Measurements from ENCODE around the gene SRXN1. TPM values are rescaled to one million over a fixed set of nuclear protein-coding genes. Genes with fewer than 3 reads are reported as not detected.

SRXN1 gene
- total RNA-seq, 4 donors from 2014 or later, result 73.4 to 158 (median 133) TPM

DNA sequence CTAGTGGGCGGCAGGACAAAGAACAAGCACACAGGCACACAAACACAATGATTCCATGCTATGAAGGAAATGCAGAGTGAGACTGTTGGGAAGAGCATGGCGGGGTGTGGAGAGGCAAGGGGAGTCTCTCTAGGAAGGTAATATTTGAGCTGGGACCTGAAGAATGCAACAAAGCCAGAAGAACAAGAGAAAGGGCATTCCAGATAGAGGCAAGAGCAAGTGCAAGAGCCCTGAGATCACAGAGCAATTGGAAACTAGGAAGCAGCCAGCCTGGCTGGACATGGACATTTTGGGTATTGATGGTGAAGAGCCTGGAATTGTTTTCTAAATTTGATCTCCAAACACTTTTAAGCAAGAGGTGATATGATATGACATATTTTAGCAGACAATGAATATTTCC lies 15.4 kb downstream of the SRXN1 start:
- intact Hi-C loops (cut with DNase I), result no loop called here
- DNase-seq, result no peak
- H3K9me3 ChIP-seq, result no peaks in the 10 kb centered on the region
- no peak overlapping the region for H3K4me3 ChIP-seq
- peaks cover 0 to 54% (median 0%) of the 10 kb centered on the region in 4 donors for H3K27me3 ChIP-seq
- H3K27ac ChIP-seq, result no peak overlapping the region
- no peaks in the 10 kb centered on the region for H3K36me3 ChIP-seq
- peaks cover 0 to 4% (median 0%) of the 10 kb centered on the region in 3 donors for H3K4me1 ChIP-seq
- TF ChIP-seq POLR2A (IDR thresholded peaks at IDR 0.05), result no peak
- TF ChIP-seq, protein P1, sequence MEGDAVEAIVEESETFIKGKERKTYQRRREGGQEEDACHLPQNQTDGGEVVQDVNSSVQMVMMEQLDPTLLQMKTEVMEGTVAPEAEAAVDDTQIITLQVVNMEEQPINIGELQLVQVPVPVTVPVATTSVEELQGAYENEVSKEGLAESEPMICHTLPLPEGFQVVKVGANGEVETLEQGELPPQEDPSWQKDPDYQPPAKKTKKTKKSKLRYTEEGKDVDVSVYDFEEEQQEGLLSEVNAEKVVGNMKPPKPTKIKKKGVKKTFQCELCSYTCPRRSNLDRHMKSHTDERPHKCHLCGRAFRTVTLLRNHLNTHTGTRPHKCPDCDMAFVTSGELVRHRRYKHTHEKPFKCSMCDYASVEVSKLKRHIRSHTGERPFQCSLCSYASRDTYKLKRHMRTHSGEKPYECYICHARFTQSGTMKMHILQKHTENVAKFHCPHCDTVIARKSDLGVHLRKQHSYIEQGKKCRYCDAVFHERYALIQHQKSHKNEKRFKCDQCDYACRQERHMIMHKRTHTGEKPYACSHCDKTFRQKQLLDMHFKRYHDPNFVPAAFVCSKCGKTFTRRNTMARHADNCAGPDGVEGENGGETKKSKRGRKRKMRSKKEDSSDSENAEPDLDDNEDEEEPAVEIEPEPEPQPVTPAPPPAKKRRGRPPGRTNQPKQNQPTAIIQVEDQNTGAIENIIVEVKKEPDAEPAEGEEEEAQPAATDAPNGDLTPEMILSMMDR (IDR thresholded peaks at IDR 0.05), result no peak
- 69 to 81% methylated on average over 1 to 2 of the region's 2 CpGs for WGBS, 2 donors

DNA sequence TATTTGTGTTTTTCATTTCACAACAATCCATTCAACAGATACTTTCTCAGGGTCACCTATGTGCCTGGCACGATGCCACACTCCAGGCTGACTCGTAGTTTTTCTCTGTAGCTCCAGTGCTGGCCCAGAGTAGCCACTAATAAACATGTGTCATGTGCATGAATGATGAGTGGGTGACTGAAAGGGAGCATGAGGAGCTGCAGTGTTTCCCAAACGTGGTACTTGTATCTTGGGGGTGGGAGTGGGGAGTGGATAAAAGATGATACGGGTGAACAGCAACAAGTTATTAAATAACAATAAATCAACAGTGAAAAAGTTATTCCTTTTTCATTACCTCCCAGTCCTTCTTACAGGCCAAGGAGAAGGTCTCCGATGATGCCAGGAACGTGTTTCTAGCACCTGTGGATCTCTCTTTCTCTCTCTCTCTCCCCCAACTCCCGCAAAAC lies 17.1 kb downstream of the SRXN1 start:
- Histone ChIP-seq H3K4me1 (no peaks in the 10 kb centered on the region), H3K27me3 (peaks cover 0 to 46% (median 0%) of the 10 kb centered on the region in 4 donors), H3K27ac (no peak overlapping the region), H3K4me3 (no peak overlapping the region), H3K9me3 (no peaks in the 10 kb centered on the region), H3K36me3 (no peaks in the 10 kb centered on the region)
- TF ChIP-seq POLR2A (IDR thresholded peaks at IDR 0.05), result no peak
- TF ChIP-seq, protein P1 (IDR thresholded peaks at IDR 0.05), result no peak
- intact Hi-C loops (cut with DNase I), result no loop called here
- DNase-seq, result no peak
- whole genome bisulfite sequencing, 2 donors, result 36 to 41% methylated on average over 7 of the region's 7 CpGs

DNA sequence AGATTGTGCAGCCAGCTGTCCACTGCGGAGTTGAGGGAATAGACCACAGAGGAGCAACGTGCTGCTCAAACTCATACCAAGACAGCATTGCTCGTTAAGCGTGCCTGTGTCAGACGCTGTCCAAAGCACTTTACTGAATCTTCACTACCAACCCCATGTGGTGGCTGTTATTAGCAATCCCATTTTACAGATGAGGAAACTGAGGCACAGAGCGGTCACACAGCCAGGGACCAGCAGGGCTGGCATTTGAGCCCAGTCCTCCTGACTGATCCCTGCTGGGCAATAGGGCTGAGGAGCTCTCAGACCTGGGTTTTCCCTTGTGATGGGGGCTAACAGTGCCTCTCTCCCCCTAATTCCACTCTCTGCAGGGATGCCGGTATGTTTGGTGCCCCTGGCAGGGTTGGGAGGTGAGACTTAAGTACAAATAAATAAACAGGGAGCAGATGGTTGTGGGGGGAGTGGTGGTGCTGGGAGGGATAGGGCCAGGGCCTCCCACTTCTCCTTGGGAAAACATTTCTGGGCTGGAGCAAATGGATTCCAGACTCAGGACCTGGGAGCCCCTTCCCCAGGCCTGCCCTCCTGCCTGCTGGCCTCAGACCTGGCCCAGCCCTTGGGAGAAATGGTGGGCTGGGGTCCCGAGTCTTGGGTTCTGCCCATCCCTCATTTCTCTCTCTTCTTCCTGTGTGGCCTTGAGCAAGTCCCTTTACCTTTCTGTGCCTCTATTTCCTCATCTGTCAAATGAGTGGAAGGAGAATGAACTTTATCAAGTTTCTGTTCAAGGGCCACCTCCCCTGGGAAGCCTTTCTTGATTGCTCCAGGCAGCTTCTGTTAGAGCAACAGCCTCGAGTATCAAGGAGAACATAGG lies 17.7 kb downstream of the SRXN1 start:
- no peak for TF ChIP-seq POLR2A (IDR thresholded peaks at IDR 0.05)
- TF ChIP-seq, protein P1 (IDR thresholded peaks at IDR 0.05), result no peak
- H3K27ac ChIP-seq, result no peak overlapping the region
- DNase-seq, result no peak
- no peaks in the 10 kb centered on the region for H3K36me3 ChIP-seq
- H3K4me3 ChIP-seq, result no peak overlapping the region
- H3K4me1 ChIP-seq, result no peaks in the 10 kb centered on the region
- WGBS, 2 donors, result 57 to 65% methylated on average over 3 to 9 of the region's 9 CpGs
- no peaks in the 10 kb centered on the region for H3K9me3 ChIP-seq
- peaks cover 0 to 47% (median 0%) of the 10 kb centered on the region in 4 donors for H3K27me3 ChIP-seq
- intact Hi-C loops (cut with DNase I), result no loop called here

DNA sequence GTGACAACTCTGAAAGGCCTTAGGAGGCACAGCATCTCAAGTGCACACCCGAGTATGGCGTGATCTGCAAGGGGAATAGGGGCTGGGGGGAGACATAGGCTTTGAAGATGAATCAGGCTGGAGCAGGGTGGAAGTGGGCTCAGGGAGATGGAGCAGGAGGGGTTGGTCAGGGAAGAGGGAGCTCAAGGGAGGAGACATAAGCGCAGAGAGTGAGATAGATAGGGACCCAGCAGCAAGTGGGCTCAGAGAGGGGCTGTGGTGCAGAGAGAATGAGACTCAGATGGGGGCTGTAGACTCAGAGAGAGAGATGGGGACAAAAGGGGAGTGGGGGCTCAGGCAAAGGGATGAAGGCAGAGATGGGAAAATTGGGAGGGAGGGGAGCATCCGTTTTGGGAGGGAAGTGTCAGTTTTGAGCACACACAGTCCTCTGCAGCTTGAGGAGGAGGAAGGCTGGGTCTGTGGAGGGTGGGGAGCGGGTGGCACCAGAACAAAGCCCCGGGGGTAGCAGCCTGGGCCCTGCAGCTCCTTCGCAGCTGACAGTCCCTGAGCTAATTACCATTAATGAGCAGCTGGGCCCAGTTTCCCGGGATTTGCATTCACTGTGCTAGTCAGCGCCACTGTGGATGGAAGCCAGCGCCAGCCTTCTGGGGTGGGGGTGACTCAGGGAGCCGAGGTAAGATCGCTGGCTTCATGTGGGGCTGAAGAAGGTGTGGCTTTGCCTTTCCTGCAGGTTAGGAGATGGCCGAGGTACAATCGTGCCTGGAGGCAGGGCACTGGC lies 18.7 kb downstream of the SRXN1 start:
- H3K36me3 ChIP-seq, result no peaks in the 10 kb centered on the region
- H3K27me3 ChIP-seq, result peaks cover 0 to 55% (median 0%) of the 10 kb centered on the region in 4 donors
- intact Hi-C loops (cut with DNase I), result no loop called here
- no peak overlapping the region for H3K27ac ChIP-seq
- no peak for DNase-seq
- H3K9me3 ChIP-seq, result no peaks in the 10 kb centered on the region
- no peak for TF ChIP-seq POLR2A (IDR thresholded peaks at IDR 0.05)
- TF ChIP-seq, protein P1 (IDR thresholded peaks at IDR 0.05), result no peak
- 57 to 63% methylated on average over 6 to 8 of the region's 14 CpGs for WGBS, 2 donors
- H3K4me3 ChIP-seq, result no peak overlapping the region
- no peaks in the 10 kb centered on the region for H3K4me1 ChIP-seq

DNA sequence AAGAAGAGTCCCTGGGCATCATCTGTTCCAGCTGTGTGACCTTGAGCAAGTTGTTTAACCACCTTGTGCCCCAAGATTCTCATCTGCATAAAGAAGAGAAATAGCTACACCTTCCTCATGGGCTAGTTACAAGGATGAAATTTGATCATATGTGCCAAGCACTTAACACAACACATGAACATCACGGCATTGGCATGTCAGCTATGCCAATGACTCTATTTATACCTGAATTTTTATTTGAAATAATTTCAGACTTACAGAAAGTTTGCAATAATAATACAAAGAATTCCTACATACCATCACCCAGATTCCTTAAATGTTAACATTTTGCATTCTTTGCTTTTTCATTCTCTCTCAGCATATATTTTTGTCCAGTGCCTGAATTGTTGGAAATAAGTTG lies 21.9 kb downstream of the SRXN1 start:
- Histone ChIP-seq H3K27ac (no peak overlapping the region), H3K27me3 (peaks cover 0 to 48% (median 0%) of the 10 kb centered on the region in 4 donors), H3K36me3 (no peaks in the 10 kb centered on the region), H3K9me3 (no peaks in the 10 kb centered on the region), H3K4me1 (no peaks in the 10 kb centered on the region), H3K4me3 (no peak overlapping the region)
- 40 to 50% methylated on average over 1 of the region's 1 CpG for WGBS, 2 donors
- TF ChIP-seq POLR2A (IDR thresholded peaks at IDR 0.05), result no peak
- TF ChIP-seq, protein P1 (IDR thresholded peaks at IDR 0.05), result no peak
- DNase-seq, result no peak
- intact Hi-C loops (cut with DNase I), result no loop called here
